KMS-11 (cell line): ENCODE data around the gene ASL.

Experiments
- H2AFZ ChIP-seq: fragments of 200-600 bp; sonication (generic); 2 replicates; pipeline ENCODE4 v1.6.1; 2016; ENCODE audit warnings: antibody characterized with exemption, mixed run types, low read depth
- H3K27ac ChIP-seq: fragments of 200-600 bp; sonication (generic); 2 replicates; pipeline ENCODE4 v1.6.1; 2016; ENCODE audit warnings: mild to moderate bottlenecking, mixed run types
- H3K27me3 ChIP-seq: fragments of 200-600 bp; sonication (generic); 2 replicates; pipeline ENCODE4 v1.6.1; 2017; ENCODE audit warnings: mild to moderate bottlenecking, low read depth, mixed run types, moderate library complexity; ENCODE audit not compliant: insufficient read depth
- H3K36me3 ChIP-seq: fragments of 200-600 bp; sonication (generic); 2 replicates; pipeline ENCODE4 v1.6.1; 2017; ENCODE audit warnings: mild to moderate bottlenecking, mixed run types; ENCODE audit not compliant: insufficient read depth
- H3K4me1 ChIP-seq: fragments of 200-600 bp; sonication (generic); 2 replicates; pipeline ENCODE4 v1.6.1; 2016; ENCODE audit warnings: mild to moderate bottlenecking, low read depth, mixed run types; ENCODE audit not compliant: poor library complexity, severe bottlenecking
- H3K4me2 ChIP-seq: fragments of 200-600 bp; sonication (generic); 2 replicates; pipeline ENCODE4 v1.7.0; 2016; ENCODE audit warnings: mild to moderate bottlenecking, mixed run types
- H3K4me3 ChIP-seq: fragments of 200-600 bp; sonication (generic); IDR thresholded peaks from 2 replicates; pipeline ENCODE4 v1.6.1; 2017; ENCODE audit warnings: low read depth, low read length, mixed read lengths; ENCODE audit not compliant: insufficient read depth
- H3K79me2 ChIP-seq: fragments of 200-600 bp; sonication (generic); 2 replicates; pipeline ENCODE4 v1.6.1; 2016; ENCODE audit warnings: low read depth, mixed run types; ENCODE audit not compliant: insufficient read depth
- H3K9ac ChIP-seq: fragments of 200-600 bp; sonication (generic); 2 replicates; pipeline ENCODE4 v1.6.1; 2016; ENCODE audit warnings: mild to moderate bottlenecking, mixed run types
- H4K20me1 ChIP-seq: fragments of 200-600 bp; sonication (generic); 2 replicates; pipeline ENCODE4 v1.6.1; 2016; ENCODE audit warnings: mild to moderate bottlenecking, mixed run types; ENCODE audit not compliant: insufficient read depth
- CTCF ChIP-seq: fragments of 200-600 bp; sonication (generic); conservative IDR thresholded peaks from 2 replicates; pipeline ENCODE4 v1.6.1; 2017; ENCODE audit warnings: low read depth, mild to moderate bottlenecking, antibody characterized with exemption, low read length, moderate library complexity, mixed read lengths

The ASL gene

DNA sequence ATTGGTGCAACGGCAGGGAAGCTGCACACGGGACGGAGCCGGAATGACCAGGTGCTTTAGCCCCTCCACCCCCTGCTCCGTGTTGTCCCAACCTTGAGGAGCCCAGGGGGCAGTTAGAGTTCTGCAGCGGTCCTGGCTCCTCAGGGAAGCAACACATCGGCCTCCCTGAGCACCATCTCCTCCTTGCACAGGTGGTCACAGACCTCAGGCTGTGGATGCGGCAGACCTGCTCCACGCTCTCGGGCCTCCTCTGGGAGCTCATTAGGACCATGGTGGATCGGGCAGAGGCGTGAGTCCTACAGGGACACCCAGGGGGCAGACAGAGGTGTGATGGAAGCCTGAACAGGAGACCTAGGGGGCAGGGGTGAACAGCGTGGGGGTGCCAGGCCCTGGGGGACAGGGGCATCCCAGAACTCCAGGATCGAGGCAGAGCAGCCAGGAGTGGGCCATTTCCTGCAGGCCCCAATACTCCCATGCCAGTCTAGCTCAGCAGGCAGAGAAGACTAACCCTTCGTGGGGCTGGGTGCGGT, 7.3 kb downstream of the ASL start:
- no peaks in the 10 kb centered on the region for H3K79me2 ChIP-seq
- H3K4me3 ChIP-seq = no peak overlapping the region
- TF ChIP-seq CTCF = no peak
- no peak overlapping the region for H2AFZ ChIP-seq
- no peak overlapping the region for H3K4me2 ChIP-seq
- no peaks in the 10 kb centered on the region for H4K20me1 ChIP-seq
- H3K27ac ChIP-seq = no peak overlapping the region
- no peak overlapping the region for H3K9ac ChIP-seq
- no peaks in the 10 kb centered on the region for H3K36me3 ChIP-seq
- no peaks in the 10 kb centered on the region for H3K27me3 ChIP-seq
- H3K4me1 ChIP-seq = no peaks in the 10 kb centered on the region

DNA sequence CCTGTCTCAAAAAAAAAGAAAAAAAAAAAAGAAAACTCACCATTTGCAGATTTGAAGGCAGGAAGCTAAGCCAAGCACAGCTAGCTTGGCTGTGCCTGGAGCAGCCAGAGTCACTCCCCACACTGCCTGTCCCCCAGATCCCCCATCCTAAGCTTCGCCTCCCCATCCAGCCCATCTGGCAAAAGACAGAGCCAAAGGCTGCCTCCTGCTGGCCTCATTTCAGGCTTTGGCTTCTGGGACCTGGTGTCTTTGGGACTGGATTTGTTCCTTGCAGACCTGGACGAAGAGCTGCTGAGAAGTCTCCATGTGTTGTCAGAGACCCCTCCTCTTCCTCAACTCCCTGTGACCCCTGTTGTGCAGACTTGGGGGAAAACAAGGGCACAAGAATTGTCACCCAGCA, 8.1 kb downstream of the ASL start:
- Histone ChIP-seq H3K36me3 (no peaks in the 10 kb centered on the region), H3K4me1 (no peaks in the 10 kb centered on the region)
- no peak for TF ChIP-seq CTCF

DNA sequence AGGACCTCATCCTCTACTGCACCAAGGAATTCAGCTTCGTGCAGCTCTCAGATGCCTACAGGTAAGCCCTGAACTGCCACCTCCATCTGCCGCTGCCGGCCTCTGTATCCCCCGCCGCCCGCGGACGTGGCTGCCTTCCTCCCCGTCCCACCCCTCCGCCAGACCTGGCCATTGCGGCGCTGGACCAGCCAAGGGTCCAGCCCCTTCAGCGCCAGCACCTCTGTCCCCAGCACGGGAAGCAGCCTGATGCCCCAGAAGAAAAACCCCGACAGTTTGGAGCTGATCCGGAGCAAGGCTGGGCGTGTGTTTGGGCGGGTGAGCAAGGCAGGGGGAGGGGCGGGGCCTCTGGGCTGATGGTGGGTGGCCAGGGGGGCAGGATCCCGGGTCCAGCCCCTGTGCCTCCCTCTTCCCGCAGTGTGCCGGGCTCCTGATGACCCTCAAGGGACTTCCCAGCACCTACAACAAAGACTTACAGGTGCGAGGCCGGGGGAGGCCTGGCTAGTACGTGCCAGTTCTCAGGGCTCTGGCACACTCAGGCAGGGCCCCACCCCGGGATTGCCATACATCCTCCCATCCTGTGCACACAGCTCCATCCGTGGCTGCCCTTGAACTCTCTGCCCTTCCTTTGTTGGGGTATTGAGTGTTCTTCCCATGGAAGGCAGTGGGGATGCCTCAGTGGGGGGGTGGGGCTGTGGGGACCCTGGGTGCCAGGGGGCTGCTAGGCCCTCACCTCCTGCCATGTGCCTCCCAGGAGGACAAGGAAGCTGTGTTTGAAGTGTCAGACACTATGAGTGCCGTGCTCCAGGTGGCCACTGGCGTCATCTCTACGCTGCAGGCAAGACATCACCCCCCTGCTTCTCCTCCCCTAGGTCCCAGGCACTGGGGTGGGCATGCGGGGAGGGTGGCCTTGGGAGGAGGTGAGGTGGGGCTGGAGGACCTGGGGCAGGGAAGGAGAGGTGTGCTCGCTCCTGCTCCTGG, 13.5 kb downstream of the ASL start:
- Histone ChIP-seq H3K4me2 (no peak overlapping the region), H3K4me1 (no peaks in the 10 kb centered on the region), H3K79me2 (no peaks in the 10 kb centered on the region), H3K36me3 (no peaks in the 10 kb centered on the region), H3K9ac (no peak overlapping the region), H3K4me3 (no peak overlapping the region), H3K27me3 (no peaks in the 10 kb centered on the region), H4K20me1 (no peaks in the 10 kb centered on the region), H3K27ac (no peak overlapping the region), H2AFZ (no peak overlapping the region)
- no peak for TF ChIP-seq CTCF

More for the DNA sequence above, 8.1 kb downstream of the ASL start:
- Histone ChIP-seq H3K27ac (no peak overlapping the region), H3K27me3 (no peaks in the 10 kb centered on the region), H2AFZ (no peak overlapping the region), H3K79me2 (no peaks in the 10 kb centered on the region), H3K4me3 (no peak overlapping the region), H3K9ac (no peak overlapping the region), H4K20me1 (no peaks in the 10 kb centered on the region), H3K4me2 (no peak overlapping the region)

DNA sequence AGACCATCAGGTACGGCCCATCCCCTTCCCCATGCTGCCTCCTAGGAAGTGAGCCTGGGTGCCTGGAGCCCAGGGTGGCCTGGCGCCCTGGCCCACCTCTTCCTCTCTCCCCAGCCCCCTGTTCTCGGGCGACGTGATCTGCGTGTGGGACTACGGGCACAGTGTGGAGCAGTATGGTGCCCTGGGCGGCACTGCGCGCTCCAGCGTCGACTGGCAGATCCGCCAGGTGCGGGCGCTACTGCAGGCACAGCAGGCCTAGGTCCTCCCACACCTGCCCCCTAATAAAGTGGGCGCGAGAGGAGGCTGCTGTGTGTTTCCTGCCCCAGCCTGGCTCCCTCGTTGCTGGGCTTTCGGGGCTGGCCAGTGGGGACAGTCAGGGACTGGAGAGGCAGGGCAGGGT, 17.0 kb downstream of the ASL start:
- Histone ChIP-seq H3K36me3 (no peaks in the 10 kb centered on the region), H3K4me2 (no peak overlapping the region), H3K79me2 (no peaks in the 10 kb centered on the region), H2AFZ (no peak overlapping the region), H3K9ac (no peak overlapping the region), H3K27me3 (no peaks in the 10 kb centered on the region), H3K4me3 (no peak overlapping the region), H3K27ac (no peak overlapping the region), H4K20me1 (no peaks in the 10 kb centered on the region), H3K4me1 (no peaks in the 10 kb centered on the region)
- no peak for TF ChIP-seq CTCF
